ENCODE data around the gene PKHD1.

The PKHD1 gene

DNA sequence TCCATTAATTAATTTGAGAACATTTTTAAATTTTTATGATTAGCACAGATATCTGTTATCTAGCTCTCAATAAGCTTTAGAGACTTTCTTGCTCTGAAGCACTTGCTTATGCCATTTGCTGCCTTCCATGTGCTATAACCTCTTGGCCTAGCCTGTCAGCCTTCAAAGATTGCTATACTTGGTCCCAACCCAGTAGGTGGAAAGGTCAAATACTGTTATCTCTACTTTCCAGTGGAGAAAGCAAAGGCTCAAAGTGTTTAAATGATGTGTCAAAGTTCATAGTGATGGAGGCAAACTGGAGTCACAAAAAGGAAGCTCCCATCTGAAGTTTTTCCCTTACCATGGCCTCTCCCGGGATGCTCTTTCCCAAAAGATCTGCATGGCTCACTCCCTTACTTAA is 125.1 kb downstream of the PKHD1 start:
- no peak for ATAC-seq
- TF ChIP-seq ZNF70 (CRISPR knock-in tag; IDR thresholded peaks at IDR 0.05) (no peak), ZC3H10 (CRISPR knock-in tag; IDR thresholded peaks at IDR 0.05) (no peak), GLIS3 (CRISPR knock-in tag; IDR thresholded peaks at IDR 0.05) (no peak), ZFP3 (CRISPR knock-in tag; IDR thresholded peaks at IDR 0.05) (no peak), PPARA (CRISPR knock-in tag; IDR thresholded peaks at IDR 0.05; ENCODE audit: borderline replicate concordance) (no peak), OSR1 (CRISPR knock-in tag; IDR thresholded peaks at IDR 0.05) (no peak), TCF4 (CRISPR knock-in tag; IDR thresholded peaks at IDR 0.05; ENCODE audit: borderline replicate concordance) (no peak), CSDC2 (CRISPR knock-in tag; IDR thresholded peaks at IDR 0.05) (no peak), ZNF565 (CRISPR knock-in tag; conservative IDR thresholded peaks at IDR 0.05; ENCODE audit: low read depth) (no peak), ARNTL (CRISPR knock-in tag; IDR thresholded peaks at IDR 0.05; ENCODE audit: borderline replicate concordance, low read depth) (no peak), TOX (CRISPR knock-in tag; IDR thresholded peaks at IDR 0.05; ENCODE audit: borderline replicate concordance) (no peak), ESRRG (CRISPR knock-in tag; IDR thresholded peaks at IDR 0.05) (no peak), RARB (CRISPR knock-in tag; IDR thresholded peaks at IDR 0.05) (no peak)
- TF ChIP-seq, protein P1, sequence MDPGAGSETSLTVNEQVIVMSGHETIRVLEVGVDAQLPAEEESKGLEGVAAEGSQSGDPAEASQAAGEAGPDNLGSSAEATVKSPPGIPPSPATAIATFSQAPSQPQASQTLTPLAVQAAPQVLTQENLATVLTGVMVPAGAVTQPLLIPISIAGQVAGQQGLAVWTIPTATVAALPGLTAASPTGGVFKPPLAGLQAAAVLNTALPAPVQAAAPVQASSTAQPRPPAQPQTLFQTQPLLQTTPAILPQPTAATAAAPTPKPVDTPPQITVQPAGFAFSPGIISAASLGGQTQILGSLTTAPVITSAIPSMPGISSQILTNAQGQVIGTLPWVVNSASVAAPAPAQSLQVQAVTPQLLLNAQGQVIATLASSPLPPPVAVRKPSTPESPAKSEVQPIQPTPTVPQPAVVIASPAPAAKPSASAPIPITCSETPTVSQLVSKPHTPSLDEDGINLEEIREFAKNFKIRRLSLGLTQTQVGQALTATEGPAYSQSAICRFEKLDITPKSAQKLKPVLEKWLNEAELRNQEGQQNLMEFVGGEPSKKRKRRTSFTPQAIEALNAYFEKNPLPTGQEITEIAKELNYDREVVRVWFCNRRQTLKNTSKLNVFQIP (CRISPR knock-in tag; IDR thresholded peaks at IDR 0.05; ENCODE audit: borderline replicate concordance, low read depth): no peak
- TF ChIP-seq, protein P2, sequence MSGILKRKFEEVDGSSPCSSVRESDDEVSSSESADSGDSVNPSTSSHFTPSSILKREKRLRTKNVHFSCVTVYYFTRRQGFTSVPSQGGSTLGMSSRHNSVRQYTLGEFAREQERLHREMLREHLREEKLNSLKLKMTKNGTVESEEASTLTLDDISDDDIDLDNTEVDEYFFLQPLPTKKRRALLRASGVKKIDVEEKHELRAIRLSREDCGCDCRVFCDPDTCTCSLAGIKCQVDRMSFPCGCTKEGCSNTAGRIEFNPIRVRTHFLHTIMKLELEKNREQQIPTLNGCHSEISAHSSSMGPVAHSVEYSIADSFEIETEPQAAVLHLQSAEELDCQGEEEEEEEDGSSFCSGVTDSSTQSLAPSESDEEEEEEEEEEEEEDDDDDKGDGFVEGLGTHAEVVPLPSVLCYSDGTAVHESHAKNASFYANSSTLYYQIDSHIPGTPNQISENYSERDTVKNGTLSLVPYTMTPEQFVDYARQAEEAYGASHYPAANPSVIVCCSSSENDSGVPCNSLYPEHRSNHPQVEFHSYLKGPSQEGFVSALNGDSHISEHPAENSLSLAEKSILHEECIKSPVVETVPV (CRISPR knock-in tag; IDR thresholded peaks at IDR 0.05): no peak
- TF ChIP-seq, protein P3, sequence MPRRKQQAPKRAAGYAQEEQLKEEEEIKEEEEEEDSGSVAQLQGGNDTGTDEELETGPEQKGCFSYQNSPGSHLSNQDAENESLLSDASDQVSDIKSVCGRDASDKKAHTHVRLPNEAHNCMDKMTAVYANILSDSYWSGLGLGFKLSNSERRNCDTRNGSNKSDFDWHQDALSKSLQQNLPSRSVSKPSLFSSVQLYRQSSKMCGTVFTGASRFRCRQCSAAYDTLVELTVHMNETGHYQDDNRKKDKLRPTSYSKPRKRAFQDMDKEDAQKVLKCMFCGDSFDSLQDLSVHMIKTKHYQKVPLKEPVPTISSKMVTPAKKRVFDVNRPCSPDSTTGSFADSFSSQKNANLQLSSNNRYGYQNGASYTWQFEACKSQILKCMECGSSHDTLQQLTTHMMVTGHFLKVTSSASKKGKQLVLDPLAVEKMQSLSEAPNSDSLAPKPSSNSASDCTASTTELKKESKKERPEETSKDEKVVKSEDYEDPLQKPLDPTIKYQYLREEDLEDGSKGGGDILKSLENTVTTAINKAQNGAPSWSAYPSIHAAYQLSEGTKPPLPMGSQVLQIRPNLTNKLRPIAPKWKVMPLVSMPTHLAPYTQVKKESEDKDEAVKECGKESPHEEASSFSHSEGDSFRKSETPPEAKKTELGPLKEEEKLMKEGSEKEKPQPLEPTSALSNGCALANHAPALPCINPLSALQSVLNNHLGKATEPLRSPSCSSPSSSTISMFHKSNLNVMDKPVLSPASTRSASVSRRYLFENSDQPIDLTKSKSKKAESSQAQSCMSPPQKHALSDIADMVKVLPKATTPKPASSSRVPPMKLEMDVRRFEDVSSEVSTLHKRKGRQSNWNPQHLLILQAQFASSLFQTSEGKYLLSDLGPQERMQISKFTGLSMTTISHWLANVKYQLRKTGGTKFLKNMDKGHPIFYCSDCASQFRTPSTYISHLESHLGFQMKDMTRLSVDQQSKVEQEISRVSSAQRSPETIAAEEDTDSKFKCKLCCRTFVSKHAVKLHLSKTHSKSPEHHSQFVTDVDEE (CRISPR knock-in tag; IDR thresholded peaks at IDR 0.05): no peak
- TF ChIP-seq, protein P4, sequence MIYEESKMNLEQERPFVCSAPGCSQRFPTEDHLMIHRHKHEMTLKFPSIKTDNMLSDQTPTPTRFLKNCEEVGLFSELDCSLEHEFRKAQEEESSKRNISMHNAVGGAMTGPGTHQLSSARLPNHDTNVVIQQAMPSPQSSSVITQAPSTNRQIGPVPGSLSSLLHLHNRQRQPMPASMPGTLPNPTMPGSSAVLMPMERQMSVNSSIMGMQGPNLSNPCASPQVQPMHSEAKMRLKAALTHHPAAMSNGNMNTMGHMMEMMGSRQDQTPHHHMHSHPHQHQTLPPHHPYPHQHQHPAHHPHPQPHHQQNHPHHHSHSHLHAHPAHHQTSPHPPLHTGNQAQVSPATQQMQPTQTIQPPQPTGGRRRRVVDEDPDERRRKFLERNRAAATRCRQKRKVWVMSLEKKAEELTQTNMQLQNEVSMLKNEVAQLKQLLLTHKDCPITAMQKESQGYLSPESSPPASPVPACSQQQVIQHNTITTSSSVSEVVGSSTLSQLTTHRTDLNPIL (CRISPR knock-in tag; IDR thresholded peaks at IDR 0.05; ENCODE audit: low read depth): no peak

DNA sequence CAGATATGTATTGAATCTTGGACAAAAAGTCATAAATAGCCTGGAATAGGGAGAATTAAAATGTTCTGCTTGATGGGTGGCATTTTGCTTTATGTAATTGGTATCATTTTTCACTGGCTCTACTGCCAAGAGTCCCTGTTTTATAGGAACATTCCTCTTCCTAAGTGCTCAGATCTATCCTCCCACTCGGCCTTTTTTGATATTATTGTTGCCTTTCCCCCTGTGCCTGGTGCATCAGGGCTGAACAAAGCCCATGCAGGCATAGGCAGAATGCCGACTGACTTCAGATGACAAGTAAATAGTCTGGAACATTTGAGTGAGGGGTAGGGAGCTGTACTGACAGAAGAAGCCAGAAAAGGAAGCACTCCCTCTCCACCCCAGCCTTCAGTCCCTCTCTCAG is 127.0 kb downstream of the PKHD1 start:
- ATAC-seq: no peak
- TF ChIP-seq TCF4 (CRISPR knock-in tag; IDR thresholded peaks at IDR 0.05; ENCODE audit: borderline replicate concordance): no peak
- no peak for TF ChIP-seq ZNF565 (CRISPR knock-in tag; conservative IDR thresholded peaks at IDR 0.05; ENCODE audit: low read depth)
- TF ChIP-seq ESRRG (CRISPR knock-in tag; IDR thresholded peaks at IDR 0.05): no peak
- TF ChIP-seq ZC3H10 (CRISPR knock-in tag; IDR thresholded peaks at IDR 0.05): no peak
- TF ChIP-seq, protein P2 (CRISPR knock-in tag; IDR thresholded peaks at IDR 0.05): no peak
- no peak for TF ChIP-seq GLIS3 (CRISPR knock-in tag; IDR thresholded peaks at IDR 0.05)
- TF ChIP-seq, protein P3 (CRISPR knock-in tag; IDR thresholded peaks at IDR 0.05): no peak
- TF ChIP-seq, protein P5, sequence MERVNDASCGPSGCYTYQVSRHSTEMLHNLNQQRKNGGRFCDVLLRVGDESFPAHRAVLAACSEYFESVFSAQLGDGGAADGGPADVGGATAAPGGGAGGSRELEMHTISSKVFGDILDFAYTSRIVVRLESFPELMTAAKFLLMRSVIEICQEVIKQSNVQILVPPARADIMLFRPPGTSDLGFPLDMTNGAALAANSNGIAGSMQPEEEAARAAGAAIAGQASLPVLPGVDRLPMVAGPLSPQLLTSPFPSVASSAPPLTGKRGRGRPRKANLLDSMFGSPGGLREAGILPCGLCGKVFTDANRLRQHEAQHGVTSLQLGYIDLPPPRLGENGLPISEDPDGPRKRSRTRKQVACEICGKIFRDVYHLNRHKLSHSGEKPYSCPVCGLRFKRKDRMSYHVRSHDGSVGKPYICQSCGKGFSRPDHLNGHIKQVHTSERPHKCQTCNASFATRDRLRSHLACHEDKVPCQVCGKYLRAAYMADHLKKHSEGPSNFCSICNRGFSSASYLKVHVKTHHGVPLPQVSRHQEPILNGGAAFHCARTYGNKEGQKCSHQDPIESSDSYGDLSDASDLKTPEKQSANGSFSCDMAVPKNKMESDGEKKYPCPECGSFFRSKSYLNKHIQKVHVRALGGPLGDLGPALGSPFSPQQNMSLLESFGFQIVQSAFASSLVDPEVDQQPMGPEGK (CRISPR knock-in tag; IDR thresholded peaks at IDR 0.05; ENCODE audit: borderline replicate concordance): no peak
- TF ChIP-seq BACH2 (CRISPR knock-in tag; IDR thresholded peaks at IDR 0.05; ENCODE audit: borderline replicate concordance): no peak
- TF ChIP-seq CSDC2 (CRISPR knock-in tag; IDR thresholded peaks at IDR 0.05): no peak
- no peak for TF ChIP-seq ZFP3 (CRISPR knock-in tag; IDR thresholded peaks at IDR 0.05)
- TF ChIP-seq, protein P4 (CRISPR knock-in tag; IDR thresholded peaks at IDR 0.05; ENCODE audit: low read depth): no peak
- TF ChIP-seq OSR1 (CRISPR knock-in tag; IDR thresholded peaks at IDR 0.05): no peak
